ENCODE results near the gene DSCAML1. TPM values are rescaled to one million over a fixed set of nuclear protein-coding genes. Genes with fewer than 3 reads are reported as not detected.

Gene DSCAML1
- total RNA-seq, 1 donor from 2014 or later = 0.09 TPM

DNA sequence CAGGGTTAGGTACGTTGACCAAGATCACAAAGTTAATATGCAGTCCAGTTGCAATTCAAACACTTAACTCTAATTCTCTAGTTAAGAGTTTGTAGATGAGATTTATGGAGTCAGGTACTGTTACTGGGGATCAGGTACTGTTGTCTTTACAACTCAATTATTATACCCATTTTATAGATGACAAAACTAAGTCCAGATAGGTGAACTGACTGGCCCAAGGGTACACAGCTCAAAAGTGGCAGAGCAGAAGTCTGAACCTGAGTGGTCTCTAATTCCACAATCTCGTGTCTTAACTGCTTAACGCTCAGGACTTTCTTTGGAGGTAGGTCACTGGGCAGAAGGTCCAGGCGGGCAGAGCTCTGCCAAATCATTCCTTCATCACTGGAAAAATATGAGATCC is 77.5 kb downstream of the DSCAML1 start:
- Mint-ChIP-seq H3K27me3 (ENCODE audit: low read depth) (peaks cover 55% of the 10 kb centered on the region), H3K27ac (ENCODE audit: unreplicated experiment) (no peak overlapping the region), H3K4me1 (peaks cover 62% of the 10 kb centered on the region), H3K4me3 (no peak overlapping the region), H3K9me3 (no peaks in the 10 kb centered on the region), H3K36me3 (ENCODE audit: low read depth) (no peaks in the 10 kb centered on the region)
- TF ChIP-seq CTCF (conservative IDR thresholded peaks at IDR 0.05) = no peak
- DNase-seq (ENCODE audit: low read depth, low spot score) = no peak

GRCh38 chr11:117717485-117718314 is 79.3 kb downstream of the DSCAML1 start:
- no peak for TF ChIP-seq CTCF (conservative IDR thresholded peaks at IDR 0.05)
- no peak for DNase-seq (ENCODE audit: low read depth, low spot score)
- H3K27me3 Mint-ChIP-seq (ENCODE audit: low read depth) = peaks cover 59% of the 10 kb centered on the region
- no peak overlapping the region for H3K4me3 Mint-ChIP-seq
- H3K4me1 Mint-ChIP-seq = peaks cover 53% of the 10 kb centered on the region
- no peaks in the 10 kb centered on the region for H3K9me3 Mint-ChIP-seq
- H3K36me3 Mint-ChIP-seq (ENCODE audit: low read depth) = no peaks in the 10 kb centered on the region
- no peak overlapping the region for H3K27ac Mint-ChIP-seq (ENCODE audit: unreplicated experiment)

DNA sequence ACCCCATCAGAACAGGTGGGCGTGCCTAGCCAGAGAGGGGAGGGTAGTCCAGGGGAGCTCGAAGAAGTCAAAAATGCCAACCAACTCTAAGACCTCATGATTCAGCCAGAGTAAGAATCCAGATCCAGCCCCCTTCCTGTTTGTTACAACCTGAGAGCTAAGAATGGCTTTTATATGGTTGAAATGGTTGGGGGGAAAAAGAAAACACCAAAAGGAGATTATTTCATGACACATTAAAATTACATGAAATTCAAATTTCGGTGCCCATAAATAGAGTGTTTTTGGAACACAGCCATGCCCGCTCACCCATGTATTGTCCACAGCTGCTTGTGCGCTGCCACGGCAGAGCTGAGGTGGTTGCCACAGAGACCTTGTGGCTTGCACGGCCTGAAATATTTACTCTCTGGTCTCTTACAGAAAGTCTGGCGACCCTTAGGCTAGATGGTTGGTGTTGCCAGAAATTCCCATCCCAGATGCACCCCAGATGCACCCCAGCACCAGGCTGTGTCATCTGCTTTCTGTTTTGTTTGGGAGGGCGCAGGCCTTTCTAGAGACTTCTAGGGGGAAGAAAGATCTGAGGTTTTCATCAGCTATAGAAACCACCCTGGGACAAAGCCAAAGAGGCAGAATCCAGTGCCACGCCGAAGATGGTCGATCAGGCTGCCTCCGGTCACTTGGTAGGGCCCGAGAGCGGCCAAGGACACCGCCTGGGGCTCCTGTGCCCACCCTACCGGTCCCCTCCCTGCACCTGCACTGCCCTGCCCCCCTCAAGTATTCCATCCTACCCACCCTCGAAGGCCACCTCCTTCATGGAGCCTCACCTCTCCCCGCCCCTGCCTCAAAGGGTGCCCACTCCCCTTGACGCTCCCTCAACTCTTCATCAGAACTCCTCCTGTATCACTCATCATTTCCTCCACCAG is 80.2 kb downstream of the DSCAML1 start:
- no peaks in the 10 kb centered on the region for H3K36me3 Mint-ChIP-seq (ENCODE audit: low read depth)
- H3K27ac Mint-ChIP-seq (ENCODE audit: unreplicated experiment) = no peak overlapping the region
- no peak for TF ChIP-seq CTCF (conservative IDR thresholded peaks at IDR 0.05)
- DNase-seq (ENCODE audit: low read depth, low spot score) = no peak
- no peaks in the 10 kb centered on the region for H3K9me3 Mint-ChIP-seq
- H3K4me1 Mint-ChIP-seq = peaks cover 51% of the 10 kb centered on the region
- peaks cover 56% of the 10 kb centered on the region for H3K27me3 Mint-ChIP-seq (ENCODE audit: low read depth)
- H3K4me3 Mint-ChIP-seq = no peak overlapping the region

GRCh38 chr11:117715801-117716200 is 81.2 kb downstream of the DSCAML1 start:
- peaks cover 53% of the 10 kb centered on the region for H3K4me1 Mint-ChIP-seq
- H3K36me3 Mint-ChIP-seq (ENCODE audit: low read depth) = no peaks in the 10 kb centered on the region
- no peaks in the 10 kb centered on the region for H3K9me3 Mint-ChIP-seq
- peaks cover 60% of the 10 kb centered on the region for H3K27me3 Mint-ChIP-seq (ENCODE audit: low read depth)
- TF ChIP-seq CTCF (conservative IDR thresholded peaks at IDR 0.05) = no peak
- no peak overlapping the region for H3K4me3 Mint-ChIP-seq
- DNase-seq (ENCODE audit: low read depth, low spot score) = no peak
- no peak overlapping the region for H3K27ac Mint-ChIP-seq (ENCODE audit: unreplicated experiment)

DNA sequence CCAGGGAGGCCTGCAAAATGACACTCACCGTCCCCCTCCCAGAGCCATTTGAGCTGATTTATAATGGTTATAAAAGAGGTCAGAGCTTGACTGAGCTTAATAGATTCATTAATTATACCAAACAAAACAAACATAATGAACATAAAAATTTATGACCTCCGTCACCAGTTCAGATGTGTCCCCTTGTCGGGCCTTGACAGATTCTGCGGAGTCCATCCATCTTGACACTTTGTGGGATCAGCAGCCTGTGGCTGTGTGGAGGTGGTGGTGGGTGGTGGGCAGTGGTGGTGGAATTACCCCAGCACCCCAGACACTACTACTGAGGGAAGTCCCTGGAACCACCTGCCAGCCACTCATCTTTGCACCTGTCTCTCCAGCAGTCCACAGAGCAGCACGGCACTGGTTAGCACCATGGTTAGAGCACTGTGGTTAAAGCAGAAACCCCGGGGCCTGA is 83.5 kb downstream of the DSCAML1 start:
- Mint-ChIP-seq H3K36me3 (ENCODE audit: low read depth) (no peaks in the 10 kb centered on the region), H3K27ac (ENCODE audit: unreplicated experiment) (no peak overlapping the region), H3K27me3 (ENCODE audit: low read depth) (peaks cover 55% of the 10 kb centered on the region), H3K4me3 (no peak overlapping the region), H3K4me1 (peaks cover 39% of the 10 kb centered on the region), H3K9me3 (no peaks in the 10 kb centered on the region)
- no peak for TF ChIP-seq CTCF (conservative IDR thresholded peaks at IDR 0.05)
- DNase-seq (ENCODE audit: low read depth, low spot score) = no peak

Measured in neural crest cell (in vitro differentiated cells).